GM15510 (cell line): ENCODE measurements around the gene CFAP100.

Experiments used
- POLR2A ChIP-seq: IDR thresholded peaks from 3 replicates; pipeline ENCODE4 v1.6.1; 2011; ENCODE audit warnings: borderline replicate concordance; ENCODE audit not compliant: insufficient read length; ENCODE audit errors: extremely low read depth

The CFAP100 gene

GRCh38 chr3:126394179-126394976, at the start of gene CFAP100:
Gene CFAP100 (plus strand): TSS chr3:126394909. CDS start chr3:126396001, 1,092 bp downstream.
- no peak for TF ChIP-seq POLR2A

GRCh38 chr3:126345231-126345630, 49.5 kb upstream of the CFAP100 start:
- TF ChIP-seq POLR2A = no peak

GRCh38 chr3:126345641-126346460, 48.9 kb upstream of the CFAP100 start:
- no peak for TF ChIP-seq POLR2A

- no peak for TF ChIP-seq POLR2A
Measured at GRCh38 chr3:126346466-126346865, 48.2 kb upstream of the CFAP100 start.

GRCh38 chr3:126347543-126348161, 47.1 kb upstream of the CFAP100 start:
- no peak for TF ChIP-seq POLR2A

- no peak for TF ChIP-seq POLR2A
Measured at GRCh38 chr3:126348308-126348920, 46.3 kb upstream of the CFAP100 start.

GRCh38 chr3:126349071-126349470, 45.6 kb upstream of the CFAP100 start:
- no peak for TF ChIP-seq POLR2A

- no peak for TF ChIP-seq POLR2A
Measured at GRCh38 chr3:126349611-126350501, 44.9 kb upstream of the CFAP100 start.

GRCh38 chr3:126350502-126351085, 44.1 kb upstream of the CFAP100 start:
- TF ChIP-seq POLR2A = no peak

- no peak for TF ChIP-seq POLR2A
Measured at GRCh38 chr3:126351086-126351770, 43.5 kb upstream of the CFAP100 start.

GRCh38 chr3:126351771-126352475, 42.8 kb upstream of the CFAP100 start:
- TF ChIP-seq POLR2A = no peak
